Gastroesophageal sphincter (tissue), 4 donors: ENCODE data around the gene SPON1. TPM values are rescaled to one million over a fixed set of nuclear protein-coding genes. Genes with fewer than 3 reads are reported as not detected.
A peak's percentile ranks its signal among the peaks of the same experiment; 100 is the strongest.

Source experiments
- ATAC-seq: fragments of 150-250 bp; one replicate; pipeline ENCODE4 v1.9.1; 2016; ENCODE audit warnings: mild to moderate bottlenecking, moderate library complexity
- H3K27ac ChIP-seq, 4 donors: fragments of 200-600 bp; sonication (generic) in 3 of 4; 1 replicate in 3 of 4; 2 replicates in 1 of 4; pipeline ENCODE4 v1.5.1; 2016 to 2019
- H3K27me3 ChIP-seq: fragments of 200-600 bp; sonication (generic); one replicate; pipeline ENCODE4 v1.5.1; 2019
- H3K36me3 ChIP-seq, 2 donors: fragments of 200-600 bp; sonication (generic); one replicate each; pipeline ENCODE4 v1.5.1; 2019; ENCODE audit warnings: control low read depth in 1 of 2
- H3K4me1 ChIP-seq, 3 donors: fragments of 200-600 bp; sonication (generic); 1 replicate in 2 of 3; 2 replicates in 1 of 3; pipeline ENCODE4 v1.5.1; 2016 to 2019; ENCODE audit warnings: control low read depth in 2 of 3
- H3K4me3 ChIP-seq, 2 donors: fragments of 200-600 bp; sonication (generic); one replicate each; pipeline ENCODE4 v1.5.1; 2019; ENCODE audit warnings: mild to moderate bottlenecking in 1 of 2, moderate library complexity in 1 of 2
- H3K9me3 ChIP-seq, 3 donors: fragments of 200-600 bp; sonication (generic); one replicate each; pipeline ENCODE4 v1.5.1; 2017 to 2019; ENCODE audit warnings: control low read depth in 2 of 3
- CTCF ChIP-seq, 4 experiments: fragments of 200-600 bp in 2 of 4; fragments of 450-650 bp in 2 of 4; sonication (generic) in 1 of 4; IDR thresholded peaks; one replicate each; pipeline ENCODE4 v1.5.1; 2017 to 2019; ENCODE audit warnings: antibody characterized with exemption in 4 of 4, mild to moderate bottlenecking in 2 of 4, moderate library complexity in 2 of 4
- EP300 ChIP-seq: sonication (generic); formaldehyde crosslinking; IDR thresholded peaks from one replicate; pipeline ENCODE4 v1.6.1; 2017; ENCODE audit warnings: antibody characterized with exemption, mild to moderate bottlenecking
- POLR2A ChIP-seq, 2 donors: fragments of 450-650 bp; IDR thresholded peaks; one replicate each; pipeline ENCODE4 v1.6.1; 2017; ENCODE audit warnings: antibody characterized with exemption in 2 of 2, mild to moderate bottlenecking in 2 of 2, moderate library complexity in 1 of 2
- POLR2AphosphoS5 ChIP-seq: sonication (generic); formaldehyde crosslinking; IDR thresholded peaks from one replicate; pipeline ENCODE4 v1.6.1; 2017; ENCODE audit warnings: antibody characterized with exemption
- WGBS, 2 donors: methylation state at CpG; one replicate each; pipeline ENCODE4 v1.1.5; 2018; ENCODE audit warnings: low coverage in 1 of 2; 5-methylcytosine and 5-hydroxymethylcytosine counted together
- total RNA-seq, 4 donors: library from RNA; depleted of rRNA; stranded (reverse); fragments of >200 nt; gene quantifications; one replicate each; pipeline ENCODE4 v1.1.0, GENCODE V29; 2016

Gene SPON1
- total RNA-seq, 4 donors from 2014 or later, result 11.0 to 121 (median 64.6) TPM

DNA sequence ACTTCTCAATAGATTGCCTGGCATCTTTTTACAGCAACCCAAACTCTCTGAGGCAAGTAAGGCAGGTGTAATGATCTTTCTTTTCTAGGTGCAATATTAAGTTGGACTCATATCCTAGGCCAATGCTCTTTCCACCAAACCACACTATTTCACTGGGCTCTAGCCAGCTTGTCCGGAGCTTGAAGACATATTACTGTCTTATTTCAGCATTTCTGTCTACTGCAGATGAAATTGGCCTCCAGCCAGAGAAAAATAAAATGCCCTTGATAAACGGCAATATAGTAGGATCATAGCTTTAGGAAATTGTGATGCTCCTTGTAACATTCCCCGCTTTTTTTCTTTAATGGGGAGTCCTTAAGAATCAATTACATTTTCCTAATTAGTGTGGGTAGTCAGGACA, 48.1 kb downstream of the SPON1 start:
- Histone ChIP-seq H3K4me3 (no peak overlapping the region), H3K36me3 (no peaks in the 10 kb centered on the region), H3K9me3 (no peaks in the 10 kb centered on the region), H3K27me3 (no peaks in the 10 kb centered on the region), H3K4me1 (peaks cover 0 to 7% (median 0%) of the 10 kb centered on the region in 3 donors), H3K27ac (no peak overlapping the region)
- WGBS, 2 donors, result 48 to 60% methylated on average over 2 to 3 of the region's 3 CpGs
- TF ChIP-seq EP300 (no peak), POLR2AphosphoS5 (no peak), POLR2A (IDR thresholded peaks at IDR 0.05) (no peak), CTCF (IDR thresholded peaks at IDR 0.05) (no peak)
- no peak for ATAC-seq

- Histone ChIP-seq H3K4me1 (peaks cover 0 to 11% (median 0%) of the 10 kb centered on the region in 3 donors), H3K4me3 (no peak overlapping the region), H3K36me3 (no peaks in the 10 kb centered on the region), H3K9me3 (no peaks in the 10 kb centered on the region), H3K27me3 (no peaks in the 10 kb centered on the region), H3K27ac (no peak overlapping the region)
- no peak for TF ChIP-seq POLR2AphosphoS5
- no peak for TF ChIP-seq POLR2A (IDR thresholded peaks at IDR 0.05)
- TF ChIP-seq EP300, result no peak
- TF ChIP-seq CTCF (IDR thresholded peaks at IDR 0.05), result no peak
- ATAC-seq, result no peak
- 65 to 78% methylated on average over 4 of the region's 4 CpGs for WGBS, 2 donors
These were observed 50.3 kb downstream of the SPON1 start for GRCh38 chr11:14012846-14013245.

- H3K4me3 ChIP-seq, result no peak overlapping the region
- H3K4me1 ChIP-seq, result peaks cover 0 to 11% (median 0%) of the 10 kb centered on the region in 3 donors
- no peaks in the 10 kb centered on the region for H3K9me3 ChIP-seq
- WGBS, 2 donors, result 38 to 47% methylated on average over 2 of the region's 4 CpGs
- no peak for ATAC-seq
- H3K27me3 ChIP-seq, result no peaks in the 10 kb centered on the region
- peak overlapping the region in 1 of 4 donors; percentile 13 for H3K27ac ChIP-seq
- no peaks in the 10 kb centered on the region for H3K36me3 ChIP-seq
- TF ChIP-seq EP300 (no peak), POLR2AphosphoS5 (peak; percentile 63), POLR2A (IDR thresholded peaks at IDR 0.05) (no peak)
These were observed 53.2 kb downstream of the SPON1 start for GRCh38 chr11:14015711-14016110.

- Histone ChIP-seq H3K4me1 (peaks cover 0 to 29% (median 0%) of the 10 kb centered on the region in 3 donors), H3K9me3 (no peaks in the 10 kb centered on the region), H3K36me3 (no peaks in the 10 kb centered on the region), H3K4me3 (no peak overlapping the region), H3K27me3 (no peaks in the 10 kb centered on the region), H3K27ac (no peak overlapping the region)
- 74 to 81% methylated on average over 2 of the region's 2 CpGs for WGBS, 2 donors
- TF ChIP-seq EP300, result no peak
- TF ChIP-seq CTCF (IDR thresholded peaks at IDR 0.05), result no peak
- TF ChIP-seq POLR2A (IDR thresholded peaks at IDR 0.05), result no peak
- TF ChIP-seq POLR2AphosphoS5, result no peak
- no peak for ATAC-seq
These were observed 55.9 kb downstream of the SPON1 start for GRCh38 chr11:14018441-14018840.

DNA sequence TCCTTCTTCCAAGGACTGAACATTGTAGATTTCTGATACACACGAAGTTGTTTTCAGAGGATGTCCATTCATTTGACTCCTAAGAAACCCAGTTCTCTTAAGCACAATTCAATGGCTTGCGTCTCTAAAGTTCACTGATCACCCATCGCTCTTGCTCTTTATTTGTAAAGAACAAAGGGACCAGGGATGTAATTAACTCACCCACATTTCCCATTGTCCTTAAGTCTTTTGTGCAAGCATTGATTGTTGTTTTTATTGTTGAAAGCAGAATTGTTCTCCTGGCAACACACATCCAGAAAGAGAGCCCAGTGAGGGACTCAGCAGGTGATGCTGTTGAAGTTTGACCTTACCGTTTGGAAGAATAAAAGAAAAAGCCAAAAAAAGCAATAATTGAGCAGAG, 59.2 kb downstream of the SPON1 start:
- ATAC-seq, result no peak
- Histone ChIP-seq H3K27me3 (no peaks in the 10 kb centered on the region), H3K4me3 (no peak overlapping the region), H3K27ac (no peak overlapping the region), H3K4me1 (peaks cover 0 to 31% (median 0%) of the 10 kb centered on the region in 3 donors), H3K9me3 (no peaks in the 10 kb centered on the region), H3K36me3 (no peaks in the 10 kb centered on the region)
- 65 to 100% methylated on average over 3 to 4 of the region's 4 CpGs for WGBS, 2 donors
- TF ChIP-seq POLR2A (IDR thresholded peaks at IDR 0.05) (no peak), CTCF (IDR thresholded peaks at IDR 0.05) (no peak), POLR2AphosphoS5 (no peak), EP300 (no peak)
